ENCODE data around the gene TBC1D2.

The TBC1D2 gene

GRCh38 chr9:98248737-98249474 is 6.5 kb downstream of the TBC1D2 start:
- ATAC-seq (replicated peaks; ENCODE audit: extremely low read depth, poor library complexity, severe bottlenecking): no peak
- DNase-seq (ENCODE audit: low spot score in 2 of 2): no peak
- no peaks in the 10 kb centered on the region for H3K9me3 Mint-ChIP-seq
- no peak overlapping the region for H3K4me3 Mint-ChIP-seq
- H3K4me1 Mint-ChIP-seq: peaks cover 31% of the 10 kb centered on the region
- H3K36me3 Mint-ChIP-seq (ENCODE audit: insufficient read depth): peaks cover 2% of the 10 kb centered on the region
- no peaks in the 10 kb centered on the region for H3K27me3 Mint-ChIP-seq
- no peak overlapping the region for H3K27ac Mint-ChIP-seq (ENCODE audit: low read depth)

- H3K4me1 Mint-ChIP-seq: peaks cover 22% of the 10 kb centered on the region
- no peak for DNase-seq (ENCODE audit: low spot score in 2 of 2)
- H3K36me3 Mint-ChIP-seq (ENCODE audit: insufficient read depth): no peaks in the 10 kb centered on the region
- H3K27ac Mint-ChIP-seq (ENCODE audit: low read depth): no peak overlapping the region
- H3K9me3 Mint-ChIP-seq: no peaks in the 10 kb centered on the region
- H3K27me3 Mint-ChIP-seq: no peaks in the 10 kb centered on the region
- no peak overlapping the region for H3K4me3 Mint-ChIP-seq
- ATAC-seq (replicated peaks; ENCODE audit: extremely low read depth, poor library complexity, severe bottlenecking): no peak
These were observed 7.4 kb downstream of the TBC1D2 start for GRCh38 chr9:98247831-98248657.

GRCh38 chr9:98242426-98242825 is 13.0 kb downstream of the TBC1D2 start:
- DNase-seq (ENCODE audit: low spot score in 2 of 2) (no peak), ATAC-seq (replicated peaks; ENCODE audit: extremely low read depth, poor library complexity, severe bottlenecking) (no peak)
- Mint-ChIP-seq H3K9me3 (no peaks in the 10 kb centered on the region), H3K27me3 (no peaks in the 10 kb centered on the region), H3K4me3 (no peak overlapping the region), H3K27ac (ENCODE audit: low read depth) (no peak overlapping the region), H3K36me3 (ENCODE audit: insufficient read depth) (peaks cover 1% of the 10 kb centered on the region), H3K4me1 (peaks cover 7% of the 10 kb centered on the region)

DNA sequence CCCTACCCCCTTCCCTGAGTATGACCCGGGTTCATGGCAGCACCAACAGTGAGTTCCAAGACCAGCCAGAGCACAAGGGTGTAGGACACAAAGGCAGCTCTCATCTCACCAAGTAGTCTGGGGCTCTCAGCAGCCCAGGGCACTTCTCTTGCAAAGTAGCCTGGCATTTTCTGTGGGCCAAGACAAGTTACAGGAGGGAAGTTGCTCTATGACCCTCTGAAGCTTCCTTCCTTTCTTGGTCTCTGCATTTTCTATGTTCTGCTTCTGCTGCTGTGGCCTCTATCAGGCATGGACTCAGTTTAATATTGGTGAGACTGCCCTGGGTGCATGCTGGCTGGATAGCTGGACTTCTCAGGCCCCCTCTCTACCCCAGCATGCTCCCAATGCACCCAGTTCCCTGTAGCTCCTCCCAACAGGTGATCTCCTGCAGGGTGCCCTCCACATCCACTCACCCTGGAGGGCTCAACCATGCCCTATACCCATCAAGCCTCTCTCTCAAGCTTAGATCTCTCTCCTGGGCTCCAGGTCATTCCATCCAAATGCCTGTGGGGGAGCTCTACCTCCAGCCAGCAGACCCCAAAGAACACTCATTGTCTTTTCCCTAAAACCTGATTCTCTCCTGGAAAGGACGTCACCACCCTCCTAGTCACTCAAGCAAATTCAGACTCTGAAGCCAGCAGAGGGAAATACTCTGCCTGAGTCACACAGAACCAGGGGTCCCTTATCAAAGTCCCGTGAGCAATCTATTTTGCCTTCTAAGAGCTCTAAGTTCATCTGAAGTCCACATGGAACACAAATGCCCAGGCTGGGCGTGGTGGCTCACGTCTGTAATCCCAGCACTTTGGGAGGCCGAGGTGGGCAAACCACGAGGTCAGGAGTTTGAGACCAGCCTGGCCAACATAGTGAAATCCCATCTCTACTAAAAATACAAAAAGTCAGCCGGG is 13.8 kb downstream of the TBC1D2 start:
- Mint-ChIP-seq H3K4me1 (peaks cover 7% of the 10 kb centered on the region), H3K4me3 (no peak overlapping the region)
- DNase-seq (ENCODE audit: low spot score in 2 of 2): no peak

GRCh38 chr9:98240475-98240874 is 15.0 kb downstream of the TBC1D2 start:
- ATAC-seq (replicated peaks; ENCODE audit: extremely low read depth, poor library complexity, severe bottlenecking) (no peak), DNase-seq (ENCODE audit: low spot score in 2 of 2) (no peak)
- H3K27me3 Mint-ChIP-seq: no peaks in the 10 kb centered on the region
- H3K9me3 Mint-ChIP-seq: no peaks in the 10 kb centered on the region
- H3K36me3 Mint-ChIP-seq (ENCODE audit: insufficient read depth): peaks cover 3% of the 10 kb centered on the region
- peaks cover 7% of the 10 kb centered on the region for H3K4me1 Mint-ChIP-seq
- H3K27ac Mint-ChIP-seq (ENCODE audit: low read depth): no peak overlapping the region
- no peak overlapping the region for H3K4me3 Mint-ChIP-seq

More for the DNA sequence above, 13.8 kb downstream of the TBC1D2 start:
- H3K27me3 Mint-ChIP-seq: no peaks in the 10 kb centered on the region
- ATAC-seq (replicated peaks; ENCODE audit: extremely low read depth, poor library complexity, severe bottlenecking): no peak
- no peaks in the 10 kb centered on the region for H3K9me3 Mint-ChIP-seq
- peaks cover 3% of the 10 kb centered on the region for H3K36me3 Mint-ChIP-seq (ENCODE audit: insufficient read depth)
- H3K27ac Mint-ChIP-seq (ENCODE audit: low read depth): no peak overlapping the region

DNA sequence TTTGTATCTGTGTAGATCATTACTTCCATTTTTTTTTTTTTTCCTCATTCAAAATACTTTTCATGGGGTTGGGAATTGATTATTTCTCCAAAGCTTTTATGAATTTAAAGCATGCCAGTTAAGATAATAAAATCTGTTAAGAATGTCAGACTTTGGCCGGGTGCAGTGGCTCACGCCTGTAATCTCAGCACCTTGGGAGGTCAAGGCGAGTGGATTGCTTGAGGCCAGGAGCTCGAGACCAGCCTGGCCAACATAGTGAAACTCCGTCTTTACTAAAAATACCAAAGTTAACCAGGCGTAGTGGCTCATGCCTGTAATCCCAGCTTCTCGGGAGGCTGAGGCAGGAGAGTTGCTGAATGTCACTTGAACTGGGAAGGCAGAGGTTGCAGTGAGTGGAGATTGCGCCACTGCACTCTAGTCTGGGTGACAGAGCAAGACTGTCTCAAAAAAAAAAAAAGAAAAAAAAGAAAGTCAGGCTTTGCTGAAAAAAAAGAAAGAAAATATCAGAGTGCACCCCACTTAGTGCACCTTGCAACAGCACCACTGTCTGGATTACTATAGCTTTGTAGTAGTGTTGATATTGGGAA is 18.5 kb downstream of the TBC1D2 start:
- H3K4me1 Mint-ChIP-seq: peaks cover 7% of the 10 kb centered on the region
- no peak overlapping the region for H3K4me3 Mint-ChIP-seq
- ATAC-seq (replicated peaks; ENCODE audit: extremely low read depth, poor library complexity, severe bottlenecking): no peak
- H3K9me3 Mint-ChIP-seq: no peaks in the 10 kb centered on the region
- no peak for DNase-seq (ENCODE audit: low spot score in 2 of 2)
- no peak overlapping the region for H3K27ac Mint-ChIP-seq (ENCODE audit: low read depth)
- H3K27me3 Mint-ChIP-seq: no peaks in the 10 kb centered on the region
- H3K36me3 Mint-ChIP-seq (ENCODE audit: insufficient read depth): peaks cover 11% of the 10 kb centered on the region

- Mint-ChIP-seq H3K4me3 (no peak overlapping the region), H3K27me3 (no peaks in the 10 kb centered on the region), H3K4me1 (no peaks in the 10 kb centered on the region), H3K9me3 (no peaks in the 10 kb centered on the region), H3K36me3 (ENCODE audit: insufficient read depth) (peaks cover 10% of the 10 kb centered on the region), H3K27ac (ENCODE audit: low read depth) (no peak overlapping the region)
- DNase-seq (ENCODE audit: low spot score in 2 of 2) (no peak), ATAC-seq (replicated peaks; ENCODE audit: extremely low read depth, poor library complexity, severe bottlenecking) (no peak)
These were observed 20.3 kb downstream of the TBC1D2 start for GRCh38 chr9:98235126-98235525.

DNA sequence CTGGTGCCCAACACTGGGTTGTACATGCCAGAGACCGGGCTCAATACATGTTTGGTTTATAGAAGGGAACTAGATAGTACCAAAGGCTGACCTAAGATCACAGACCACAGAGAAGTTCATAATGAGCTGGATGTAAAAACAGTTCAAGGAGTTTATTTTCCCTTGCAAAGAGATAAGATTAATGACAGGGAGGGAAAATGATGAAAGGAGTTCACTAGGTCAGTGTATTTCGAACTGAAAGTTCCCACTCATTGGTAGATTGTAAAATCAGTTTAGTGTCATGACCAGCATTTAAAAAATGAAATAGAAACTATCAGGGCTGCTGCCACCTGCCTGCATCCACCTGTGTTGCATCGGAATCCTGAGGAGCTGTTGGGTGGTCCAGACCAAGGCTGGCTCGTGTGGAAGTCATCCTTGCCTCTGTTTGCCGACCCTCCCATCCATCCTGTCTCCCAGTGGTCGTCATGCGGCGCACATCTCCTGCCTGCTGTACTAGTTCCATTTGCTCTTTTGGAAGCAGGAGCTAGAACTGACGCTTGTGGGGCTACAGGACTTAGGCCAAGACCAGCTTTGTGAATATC is 21.1 kb downstream of the TBC1D2 start:
- no peaks in the 10 kb centered on the region for H3K27me3 Mint-ChIP-seq
- DNase-seq (ENCODE audit: low spot score in 2 of 2) (no peak), ATAC-seq (replicated peaks; ENCODE audit: extremely low read depth, poor library complexity, severe bottlenecking) (no peak)
- H3K4me1 Mint-ChIP-seq: no peaks in the 10 kb centered on the region
- H3K27ac Mint-ChIP-seq (ENCODE audit: low read depth): no peak overlapping the region
- H3K36me3 Mint-ChIP-seq (ENCODE audit: insufficient read depth): peaks cover 11% of the 10 kb centered on the region
- H3K9me3 Mint-ChIP-seq: no peaks in the 10 kb centered on the region
- no peak overlapping the region for H3K4me3 Mint-ChIP-seq

- Mint-ChIP-seq H3K9me3 (no peaks in the 10 kb centered on the region), H3K4me3 (no peak overlapping the region), H3K27ac (ENCODE audit: low read depth) (no peak overlapping the region), H3K4me1 (no peaks in the 10 kb centered on the region), H3K27me3 (no peaks in the 10 kb centered on the region), H3K36me3 (ENCODE audit: insufficient read depth) (peaks cover 12% of the 10 kb centered on the region)
- DNase-seq (ENCODE audit: low spot score in 2 of 2): no peak
- ATAC-seq (replicated peaks; ENCODE audit: extremely low read depth, poor library complexity, severe bottlenecking): no peak
These were observed 22.5 kb downstream of the TBC1D2 start for GRCh38 chr9:98232926-98233325.

DNA sequence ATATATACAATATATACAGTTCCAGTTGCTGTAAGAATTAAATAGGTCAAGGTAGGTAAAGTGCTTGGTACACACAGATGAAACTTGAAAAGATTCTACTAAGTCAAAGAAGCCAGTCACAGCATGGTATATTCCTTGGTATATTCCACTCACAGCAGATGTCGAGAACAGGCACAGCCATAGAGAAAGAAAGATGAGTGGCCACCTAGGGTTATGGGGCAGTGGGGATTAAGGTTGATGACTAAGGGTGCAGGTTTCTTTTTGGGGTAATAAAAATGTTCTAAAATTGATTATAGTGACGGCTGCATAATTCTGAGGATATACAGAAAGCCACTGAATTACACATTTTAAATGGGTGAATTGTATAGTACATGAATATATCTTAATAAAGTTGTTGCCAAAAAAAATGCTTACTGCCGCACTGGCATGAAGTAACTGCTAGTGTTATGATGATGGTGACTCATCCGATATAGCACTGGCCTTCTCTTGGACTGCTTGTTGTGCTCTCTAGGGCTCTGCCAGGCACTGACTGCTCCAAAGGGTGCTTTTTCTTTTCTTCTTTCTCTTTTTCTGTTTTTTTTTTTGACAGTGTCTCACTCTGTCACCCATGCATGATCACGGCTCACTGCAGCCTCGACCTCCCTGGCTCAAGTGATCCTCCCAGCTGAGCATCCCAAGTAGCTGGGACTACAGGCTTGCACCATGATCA is 23.5 kb downstream of the TBC1D2 start:
- DNase-seq (ENCODE audit: low spot score in 2 of 2): no peak
- H3K9me3 Mint-ChIP-seq: no peaks in the 10 kb centered on the region
- H3K4me1 Mint-ChIP-seq: no peaks in the 10 kb centered on the region
- peaks cover 10% of the 10 kb centered on the region for H3K36me3 Mint-ChIP-seq (ENCODE audit: insufficient read depth)
- no peak overlapping the region for H3K27ac Mint-ChIP-seq (ENCODE audit: low read depth)
- no peaks in the 10 kb centered on the region for H3K27me3 Mint-ChIP-seq
- H3K4me3 Mint-ChIP-seq: no peak overlapping the region
- no peak for ATAC-seq (replicated peaks; ENCODE audit: extremely low read depth, poor library complexity, severe bottlenecking)

- Mint-ChIP-seq H3K27me3 (no peaks in the 10 kb centered on the region), H3K36me3 (ENCODE audit: insufficient read depth) (peaks cover 13% of the 10 kb centered on the region), H3K4me3 (no peak overlapping the region), H3K27ac (ENCODE audit: low read depth) (no peak overlapping the region), H3K4me1 (no peaks in the 10 kb centered on the region), H3K9me3 (no peaks in the 10 kb centered on the region)
- ATAC-seq (replicated peaks; ENCODE audit: extremely low read depth, poor library complexity, severe bottlenecking) (no peak), DNase-seq (ENCODE audit: low spot score in 2 of 2) (no peak)
These were observed 24.7 kb downstream of the TBC1D2 start for GRCh38 chr9:98230789-98231188.

Data from central memory CD8-positive, alpha-beta T cell (primary cell).